ENCODE data around the gene STARD13. TPM values are rescaled to one million over a fixed set of nuclear protein-coding genes. Genes with fewer than 3 reads are reported as not detected.

Gene STARD13
- total RNA-seq, 1 experiment from 2014 or later, result 2.1 TPM

DNA sequence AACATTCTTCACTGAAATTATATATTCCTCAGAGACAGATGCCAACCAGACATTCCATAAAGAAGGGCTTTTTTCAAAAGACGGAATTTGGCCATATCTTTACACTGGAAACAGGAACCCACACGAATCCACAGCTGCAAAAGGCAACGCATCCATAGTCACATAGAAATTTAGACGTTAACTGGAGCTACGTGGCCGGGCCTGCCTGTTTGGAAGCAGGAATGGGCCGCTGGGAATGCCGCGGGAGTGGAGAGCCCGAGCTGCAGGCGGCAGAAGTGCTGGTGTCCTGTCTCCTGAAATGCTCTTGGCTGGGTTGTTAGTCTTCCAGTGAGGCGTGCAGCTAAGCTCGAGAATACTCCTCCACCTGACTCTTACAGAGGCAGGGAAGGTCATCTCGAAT, 147.1 kb downstream of the STARD13 start:
- no peak overlapping the region for H3K4me3 Mint-ChIP-seq
- no peak overlapping the region for H2AK5ac ChIP-seq (ENCODE audit: insufficient read length, low read length)
- H3K9me3 Mint-ChIP-seq, result peaks cover 5 to 7% of the 10 kb centered on the region in 2 experiments
- no peaks in the 10 kb centered on the region for H3K4me1 Mint-ChIP-seq
- no peak overlapping the region for H3K23ac ChIP-seq (ENCODE audit: insufficient read length, low read depth, low read length)
- H2BK12ac ChIP-seq (ENCODE audit: insufficient read length, low read depth, low read length), result no peak overlapping the region
- no peak overlapping the region for H2BK20ac ChIP-seq (ENCODE audit: low read depth, low read length, poor library complexity, severe bottlenecking)
- H3K9ac ChIP-seq (ENCODE audit: extremely low read depth, insufficient read length, low read length), result no peak overlapping the region
- no peak overlapping the region for H3K56ac ChIP-seq (ENCODE audit: insufficient read length, low read depth, low read length)
- no peaks in the 10 kb centered on the region for H3K9me3 ChIP-seq (ENCODE audit: control insufficient read depth, low read depth, low read length)
- no peaks in the 10 kb centered on the region for H3K4me1 ChIP-seq (ENCODE audit: insufficient read depth, low read length)
- no peaks in the 10 kb centered on the region for H4K20me1 ChIP-seq (ENCODE audit: control insufficient read depth, insufficient read depth, insufficient read length)
- H3K23me2 ChIP-seq (ENCODE audit: insufficient read length, low read depth, low read length, poor library complexity, severe bottlenecking), result no peaks in the 10 kb centered on the region
- H3K14ac ChIP-seq (ENCODE audit: insufficient read depth, low read length), result no peak overlapping the region; the same call in 1 of the 2 replicates
- no peaks in the 10 kb centered on the region for H3K27me3 ChIP-seq (ENCODE audit: insufficient read depth, low read length)
- H3T11ph ChIP-seq (ENCODE audit: low read length), result no peak overlapping the region
- H2BK120ac ChIP-seq (ENCODE audit: low read depth, low read length, poor library complexity, severe bottlenecking), result no peak overlapping the region
- no peak overlapping the region for H3K27ac Mint-ChIP-seq
- no peak overlapping the region for H4K8ac ChIP-seq (replicated peaks; ENCODE audit: insufficient read length, low read depth, low read length)
- peaks cover 2 to 10% (median 7%) of the 10 kb centered on the region in 3 experiments; a peak in 6 of 7 replicates for H3K36me3 Mint-ChIP-seq (ENCODE audit: insufficient read depth in 1 of 3, low read depth in 3 of 3)
- H4K5ac ChIP-seq (ENCODE audit: insufficient read length, low read depth, low read length), result no peak overlapping the region
- no peak overlapping the region for H3K27ac ChIP-seq (ENCODE audit: insufficient read length, low read depth, low read length)
- H3K4me2 ChIP-seq (ENCODE audit: insufficient read depth, insufficient read length, low read length), result no peak overlapping the region
- no peak overlapping the region for H2AFZ ChIP-seq (ENCODE audit: low read length)
- no peaks in the 10 kb centered on the region for H3K79me1 ChIP-seq (ENCODE audit: insufficient read depth, low read depth, low read length, poor library complexity, severe bottlenecking)
- H3K18ac ChIP-seq (ENCODE audit: insufficient read length, low read depth, low read length), result no peak overlapping the region
- H3K4ac ChIP-seq (ENCODE audit: low read depth, low read length), result no peak overlapping the region
- H2BK5ac ChIP-seq (ENCODE audit: insufficient read length, low read length), result no peak overlapping the region
- H4K91ac ChIP-seq (ENCODE audit: insufficient read length, low read depth, low read length), result no peak overlapping the region
- no peak for DNase-seq
- H3K79me2 ChIP-seq (ENCODE audit: insufficient read depth, low read length), result no peaks in the 10 kb centered on the region
- no CpG with 5 or more reads among the region's 14 CpGs for WGBS (ENCODE audit: extremely low coverage, insufficient read length, low lambda C conversion rate)
- no peak overlapping the region for H2BK15ac ChIP-seq (ENCODE audit: low read depth, low read length)
- H3K27me3 Mint-ChIP-seq (ENCODE audit: low read depth), result no peaks in the 10 kb centered on the region
- TF ChIP-seq, protein P1, sequence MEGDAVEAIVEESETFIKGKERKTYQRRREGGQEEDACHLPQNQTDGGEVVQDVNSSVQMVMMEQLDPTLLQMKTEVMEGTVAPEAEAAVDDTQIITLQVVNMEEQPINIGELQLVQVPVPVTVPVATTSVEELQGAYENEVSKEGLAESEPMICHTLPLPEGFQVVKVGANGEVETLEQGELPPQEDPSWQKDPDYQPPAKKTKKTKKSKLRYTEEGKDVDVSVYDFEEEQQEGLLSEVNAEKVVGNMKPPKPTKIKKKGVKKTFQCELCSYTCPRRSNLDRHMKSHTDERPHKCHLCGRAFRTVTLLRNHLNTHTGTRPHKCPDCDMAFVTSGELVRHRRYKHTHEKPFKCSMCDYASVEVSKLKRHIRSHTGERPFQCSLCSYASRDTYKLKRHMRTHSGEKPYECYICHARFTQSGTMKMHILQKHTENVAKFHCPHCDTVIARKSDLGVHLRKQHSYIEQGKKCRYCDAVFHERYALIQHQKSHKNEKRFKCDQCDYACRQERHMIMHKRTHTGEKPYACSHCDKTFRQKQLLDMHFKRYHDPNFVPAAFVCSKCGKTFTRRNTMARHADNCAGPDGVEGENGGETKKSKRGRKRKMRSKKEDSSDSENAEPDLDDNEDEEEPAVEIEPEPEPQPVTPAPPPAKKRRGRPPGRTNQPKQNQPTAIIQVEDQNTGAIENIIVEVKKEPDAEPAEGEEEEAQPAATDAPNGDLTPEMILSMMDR (conservative IDR thresholded peaks at IDR 0.05), result no peak

Measured in H9 (cell line).